GM23248 (cell line): ENCODE measurements around the gene PARD3B.

Source experiments
- EZH2 ChIP-seq: fragments of 200-600 bp; sonication (generic); IDR thresholded peaks from 2 replicates; pipeline ENCODE4 v1.6.1; 2018; ENCODE audit warnings: antibody characterized with exemption, mild to moderate bottlenecking; ENCODE audit not compliant: insufficient read depth, poor library complexity, severe bottlenecking
- EZH2phosphoT487 ChIP-seq: fragments of 200-600 bp; sonication (generic); IDR thresholded peaks from 2 replicates; pipeline ENCODE4 v1.6.1; 2018; ENCODE audit warnings: antibody characterized with exemption, moderate library complexity, mild to moderate bottlenecking, low read depth; ENCODE audit not compliant: insufficient read depth

DNA sequence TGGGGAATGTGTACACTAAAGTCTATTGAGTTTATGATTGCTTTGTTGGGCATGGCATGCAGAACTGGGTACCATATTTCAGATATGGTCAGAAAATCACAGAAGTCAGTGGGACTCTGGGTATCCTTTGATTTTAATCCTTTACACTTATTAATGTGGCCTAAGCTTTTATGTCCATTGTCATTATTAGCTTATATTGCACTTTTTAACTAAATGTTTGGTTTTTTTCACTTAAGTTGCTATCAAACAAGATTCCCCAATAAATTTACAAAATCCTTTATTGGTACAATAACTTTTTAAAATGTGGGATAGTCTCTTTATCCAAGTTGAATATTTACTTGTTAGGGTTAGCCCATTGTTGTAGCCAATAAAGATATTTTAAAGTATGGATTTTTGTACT lies 902.9 kb downstream of the PARD3B start:
- no peak for TF ChIP-seq EZH2
- no peak for TF ChIP-seq EZH2phosphoT487
